Spleen (tissue), 11 donors: ENCODE results near the gene CNOT3. TPM values are rescaled to one million over a fixed set of nuclear protein-coding genes. Genes with fewer than 3 reads are reported as not detected.
A peak's percentile ranks its signal among the peaks of the same experiment; 100 is the strongest.

ENCODE experiments used
- DNase-seq: peaks from one replicate; pipeline ENCODE4 v3.0.0-alpha.2; 2020
- H3K27ac ChIP-seq, 8 donors: fragments of 200-600 bp; sonication (generic) in 7 of 8; 1 replicate in 4 of 8; 2 replicates in 4 of 8; pipeline versions ENCODE4 v1.5.0 to v1.8.0; 2016 to 2021; ENCODE audit warnings: inconsistent platforms in 4 of 8, mild to moderate bottlenecking in 4 of 8, moderate library complexity in 1 of 8
- H3K27me3 ChIP-seq, 7 donors: fragments of 200-600 bp; sonication (generic) in 6 of 7; replicated peaks in 1 of 7; 1 replicate in 4 of 7; 2 replicates in 3 of 7; pipeline versions ENCODE4 v1.5.0 to v1.8.0; 2016 to 2021; ENCODE audit warnings: inconsistent platforms in 3 of 7, mild to moderate bottlenecking in 1 of 7
- H3K36me3 ChIP-seq, 6 donors: fragments of 200-600 bp; sonication (generic) in 5 of 6; 1 replicate in 4 of 6; 2 replicates in 2 of 6; pipeline versions ENCODE4 v1.5.0 to v1.8.0; 2016 to 2021; ENCODE audit warnings: inconsistent platforms in 2 of 6
- H3K4me1 ChIP-seq, 6 donors: fragments of 200-600 bp; sonication (generic) in 5 of 6; 1 replicate in 3 of 6; 2 replicates in 3 of 6; pipeline versions ENCODE4 v1.5.0 to v1.8.0; 2016 to 2021; ENCODE audit warnings: inconsistent platforms in 3 of 6
- H3K4me3 ChIP-seq, 8 donors: fragments of 200-600 bp; sonication (generic) in 7 of 8; 1 replicate in 4 of 8; 2 replicates in 4 of 8; pipeline versions ENCODE4 v1.5.0 to v1.8.0; 2016 to 2021; ENCODE audit warnings: inconsistent platforms in 4 of 8, mild to moderate bottlenecking in 4 of 8, moderate library complexity in 2 of 8
- H3K9me3 ChIP-seq, 8 donors: fragments of 200-600 bp; sonication (generic) in 7 of 8; 1 replicate in 4 of 8; 2 replicates in 4 of 8; pipeline versions ENCODE4 v1.5.0 to v1.8.0; 2016 to 2021; ENCODE audit warnings: inconsistent platforms in 4 of 8
- POLR2A ChIP-seq, 3 donors: fragments of 450-650 bp; IDR thresholded peaks; one replicate each; pipeline ENCODE4 v1.5.1; 2017; ENCODE audit warnings: antibody characterized with exemption in 3 of 3, mild to moderate bottlenecking in 1 of 3
- POLR2AphosphoS5 ChIP-seq, 3 donors: sonication (generic); formaldehyde crosslinking; IDR thresholded peaks; one replicate each; pipeline ENCODE4 v1.5.1; 2017; ENCODE audit warnings: antibody characterized with exemption in 3 of 3
- WGBS, 5 donors: extraction: QIAGEN DNeasy Blood & Tissue Kit in 3 of 5; methylation state at CpG; one replicate each; pipeline versions ENCODE4 v1.1.5 to v1.1.7; 2013 to 2018; 5-methylcytosine and 5-hydroxymethylcytosine counted together
- intact Hi-C: fragments of 100-400 bp; cut with DNase I; formaldehyde crosslinking; loops from one replicate; pipeline ENCODE4 v1.15.0; 2023; ENCODE audit warnings: low total_unique reads
- polyA plus RNA-seq, 3 donors: library from polyadenylated mRNA; stranded (reverse); fragments of 200-250 nt; gene quantifications; one replicate each; pipeline ENCODE4 v1.2.1, GENCODE V29; 2013
- total RNA-seq, 7 donors: library from RNA; depleted of rRNA in 3 of 7; stranded (reverse); fragments of >200 nt in 3 of 7; fragmentation: NEBNext Ultra II Directional in 4 of 7; extraction: Animal tissue kit (Norgen Biotek cat#: 25700) in 4 of 7; gene quantifications; one replicate each; pipeline versions ENCODE4 v1.1.0 to v1.2.1, GENCODE V29; 2016 to 2021
- TF ChIP-seq, protein P1 (sequence below), 11 experiments: fragments of 200-600 bp in 7 of 11; fragments of 450-650 bp in 4 of 11; sonication (generic) in 4 of 11; IDR thresholded peaks in 8 of 11; conservative IDR thresholded peaks in 3 of 11; 1 replicate in 7 of 11; 2 replicates in 4 of 11; pipeline versions ENCODE4 v1.4.0 to v1.8.0; 2016 to 2021; ENCODE audit warnings: antibody characterized with exemption in 11 of 11, inconsistent platforms in 4 of 11, mild to moderate bottlenecking in 1 of 11
- donor health status: healthy with polysubstance abuse.
- donor health status: DM: no; HTN: no; CAD: no; lungs with moderate emphysema.
- donor health status: DM: no; HTN: no; CAD: no.
- donor health status: Bipolar disorder and iron deficiency.
- donor health status: healthy.
- donor health status: DM: no; HTN: no; CAD: no.
- donor health status: DM: yes; HTN: yes; CAD: no.

Gene CNOT3
- total and polyA plus RNA-seq, 10 donors, result 17.7 to 56.1 (median 42.8) TPM

DNA sequence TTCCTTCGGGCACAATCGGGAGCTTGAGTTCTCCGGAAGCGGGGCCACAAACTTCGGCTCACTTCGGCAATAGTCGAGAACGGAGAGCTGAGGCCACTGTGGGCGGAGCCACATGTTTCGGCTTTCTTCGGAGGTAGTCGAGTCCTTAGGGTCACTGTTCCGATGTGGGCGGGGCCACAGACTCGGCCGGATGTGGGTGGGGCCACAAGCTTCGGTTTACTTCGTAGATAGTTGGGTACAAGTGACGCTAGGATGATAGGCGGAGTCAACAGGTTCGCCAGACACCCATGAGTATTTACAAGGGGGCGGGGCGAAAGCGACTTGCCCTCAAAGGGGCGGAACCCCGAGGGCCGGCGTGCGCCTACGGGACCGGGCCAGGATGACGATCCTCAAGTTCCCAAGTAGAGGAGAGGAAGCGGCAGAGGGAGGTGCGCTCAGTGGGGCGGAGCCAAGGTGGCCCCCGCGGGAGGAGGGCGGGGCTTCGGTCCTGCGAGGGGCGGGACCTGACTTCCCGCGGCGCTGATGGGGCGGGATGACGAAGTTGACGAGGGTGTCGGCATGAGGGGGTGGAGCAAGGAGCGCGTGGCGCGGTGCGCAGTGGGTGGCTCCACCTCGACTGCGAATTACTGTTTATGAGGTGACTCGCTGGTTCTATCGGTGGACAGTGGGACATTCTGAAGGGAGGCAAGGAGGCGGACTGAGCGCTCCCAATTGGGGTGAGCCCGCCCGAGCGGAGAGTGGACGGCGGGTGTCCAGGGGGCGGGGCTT, 52.4 kb downstream of the CNOT3 start:
- H3K36me3 ChIP-seq, result peaks cover 0 to 58% (median 20%) of the 10 kb centered on the region in 6 donors
- H3K4me1 ChIP-seq, result peaks cover 14 to 57% (median 34%) of the 10 kb centered on the region in 6 donors
- peak overlapping the region; percentile 93 to 100 (median 99) for H3K27ac ChIP-seq
- peak; percentile 90 to 94 (median 90) for TF ChIP-seq POLR2AphosphoS5 (IDR thresholded peaks at IDR 0.05)
- no peak for TF ChIP-seq POLR2A (IDR thresholded peaks at IDR 0.05)
- TF ChIP-seq, protein P1, sequence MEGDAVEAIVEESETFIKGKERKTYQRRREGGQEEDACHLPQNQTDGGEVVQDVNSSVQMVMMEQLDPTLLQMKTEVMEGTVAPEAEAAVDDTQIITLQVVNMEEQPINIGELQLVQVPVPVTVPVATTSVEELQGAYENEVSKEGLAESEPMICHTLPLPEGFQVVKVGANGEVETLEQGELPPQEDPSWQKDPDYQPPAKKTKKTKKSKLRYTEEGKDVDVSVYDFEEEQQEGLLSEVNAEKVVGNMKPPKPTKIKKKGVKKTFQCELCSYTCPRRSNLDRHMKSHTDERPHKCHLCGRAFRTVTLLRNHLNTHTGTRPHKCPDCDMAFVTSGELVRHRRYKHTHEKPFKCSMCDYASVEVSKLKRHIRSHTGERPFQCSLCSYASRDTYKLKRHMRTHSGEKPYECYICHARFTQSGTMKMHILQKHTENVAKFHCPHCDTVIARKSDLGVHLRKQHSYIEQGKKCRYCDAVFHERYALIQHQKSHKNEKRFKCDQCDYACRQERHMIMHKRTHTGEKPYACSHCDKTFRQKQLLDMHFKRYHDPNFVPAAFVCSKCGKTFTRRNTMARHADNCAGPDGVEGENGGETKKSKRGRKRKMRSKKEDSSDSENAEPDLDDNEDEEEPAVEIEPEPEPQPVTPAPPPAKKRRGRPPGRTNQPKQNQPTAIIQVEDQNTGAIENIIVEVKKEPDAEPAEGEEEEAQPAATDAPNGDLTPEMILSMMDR (IDR thresholded peaks at IDR 0.05 in 8 of 11, conservative IDR thresholded peaks at IDR 0.05 in 3 of 11), result no peak
- intact Hi-C loops, result no loop called here
- peak; percentile 100 for DNase-seq
- peak overlapping the region in 7 of 8 donors; percentile 46 to 98 (median 75) for H3K4me3 ChIP-seq
- 0 to 1% (median 0%) methylated on average over 43 to 65 of the region's 65 CpGs for WGBS, 5 donors
- H3K9me3 ChIP-seq, result no peaks in the 10 kb centered on the region
- no peaks in the 10 kb centered on the region for H3K27me3 ChIP-seq

GRCh38 chr19:54190503-54191010, 53.0 kb downstream of the CNOT3 start:
- 0 to 1% (median 0%) methylated on average over 45 to 56 of the region's 56 CpGs for WGBS, 5 donors

DNA sequence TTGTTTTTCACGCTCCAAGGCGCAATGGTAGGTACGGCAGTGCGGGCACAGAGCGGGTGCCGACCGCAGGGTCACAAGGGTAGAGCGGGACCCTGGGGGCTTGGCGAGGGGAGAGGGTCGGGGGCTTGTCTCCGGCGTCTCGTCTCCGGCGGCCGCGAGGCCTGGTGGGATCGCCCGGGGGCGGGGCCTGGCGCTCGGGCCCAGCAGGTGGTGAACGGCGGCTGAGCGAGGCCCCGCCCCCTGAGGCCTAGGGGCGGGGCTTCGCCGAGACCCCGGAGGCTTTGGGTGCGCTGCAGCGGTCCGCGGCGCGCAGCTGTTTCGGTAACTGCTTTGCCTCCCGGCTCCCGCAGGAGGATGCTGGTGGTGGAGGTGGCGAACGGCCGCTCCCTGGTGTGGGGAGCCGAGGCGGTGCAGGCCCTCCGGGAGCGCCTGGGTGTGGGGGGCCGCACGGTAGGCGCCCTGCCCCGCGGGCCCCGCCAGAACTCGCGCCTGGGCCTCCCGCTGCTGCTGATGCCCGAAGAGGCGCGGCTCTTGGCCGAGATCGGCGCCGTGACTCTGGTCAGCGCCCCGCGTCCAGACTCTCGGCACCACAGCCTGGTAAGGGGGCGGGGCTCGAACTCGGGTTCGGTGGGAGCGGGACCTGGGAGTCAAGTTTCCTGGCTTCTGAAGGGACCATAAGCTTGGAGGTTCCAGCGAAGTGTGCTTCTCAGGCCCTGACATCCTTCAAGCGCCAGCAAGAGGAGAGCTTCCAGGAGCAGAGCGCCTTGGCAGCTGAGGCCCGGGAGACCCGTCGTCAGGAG, 53.6 kb downstream of the CNOT3 start, which contains the start of gene TSEN34:
TSEN34 (plus strand) TSS at position 298 of the 800 bp plus-strand sequence; CDS start at position 355, 57 bp downstream.
- Histone ChIP-seq H3K4me1 (peaks cover 14 to 57% (median 34%) of the 10 kb centered on the region in 6 donors), H3K27ac (peak within 1 kb of the TSS; percentile 93 to 100 (median 99)), H3K27me3 (no peaks in the 10 kb centered on the region), H3K4me3 (peak within 1 kb of the TSS; percentile 70 to 98 (median 83)), H3K36me3 (peaks cover 0 to 55% (median 20%) of the 10 kb centered on the region in 6 donors), H3K9me3 (no peaks in the 10 kb centered on the region)
- TF ChIP-seq POLR2AphosphoS5 (IDR thresholded peaks at IDR 0.05) (peak; percentile 89 to 93 (median 91)), POLR2A (IDR thresholded peaks at IDR 0.05) (peak in 2 of 3 donors; percentile 64 to 65)
- TF ChIP-seq, protein P1 (IDR thresholded peaks at IDR 0.05 in 8 of 11, conservative IDR thresholded peaks at IDR 0.05 in 3 of 11), result peak in 2 of 11 experiments; percentile 20
- intact Hi-C loops, result no loop called here
- peak; percentile 98 for DNase-seq
- WGBS, 5 donors, result 0 to 2% (median 1%) methylated on average over 25 to 77 of the region's 77 CpGs

More at GRCh38 chr19:54190503-54191010, 53.0 kb downstream of the CNOT3 start:
- peaks cover 14 to 57% (median 34%) of the 10 kb centered on the region in 6 donors for H3K4me1 ChIP-seq
- H3K9me3 ChIP-seq, result no peaks in the 10 kb centered on the region
- H3K4me3 ChIP-seq, result peak overlapping the region; percentile 70 to 98 (median 83)
- H3K27me3 ChIP-seq, result no peaks in the 10 kb centered on the region
- H3K36me3 ChIP-seq, result peaks cover 0 to 58% (median 20%) of the 10 kb centered on the region in 6 donors
- H3K27ac ChIP-seq, result peak overlapping the region; percentile 93 to 100 (median 99)
- intact Hi-C loops, result no loop called here
- peak; percentile 100 for DNase-seq
- peak in 1 of 3 donors; percentile 67 for TF ChIP-seq POLR2AphosphoS5 (IDR thresholded peaks at IDR 0.05)
- TF ChIP-seq, protein P1 (IDR thresholded peaks at IDR 0.05 in 8 of 11, conservative IDR thresholded peaks at IDR 0.05 in 3 of 11), result peak in 2 of 11 experiments; percentile 21 to 26
- no peak for TF ChIP-seq POLR2A (IDR thresholded peaks at IDR 0.05)
